Measurements from ENCODE around the gene CIAO3.

Gene CIAO3

GRCh38 chr16:740764-741505 lies at the start of gene CIAO3:
Gene CIAO3, minus strand, starts transcription at chr16:740997. Its CDS starts 12 bp downstream, at chr16:740985.
- peak; percentile 60 for DNase-seq (ENCODE audit: low read depth, low spot score)

- DNase-seq (ENCODE audit: low read depth, low spot score): no peak
Observed at GRCh38 chr16:790086-790485, 49.3 kb upstream of the CIAO3 start.

GRCh38 chr16:789191-789850 lies 48.5 kb upstream of the CIAO3 start:
- DNase-seq (ENCODE audit: low read depth, low spot score): no peak

DNA sequence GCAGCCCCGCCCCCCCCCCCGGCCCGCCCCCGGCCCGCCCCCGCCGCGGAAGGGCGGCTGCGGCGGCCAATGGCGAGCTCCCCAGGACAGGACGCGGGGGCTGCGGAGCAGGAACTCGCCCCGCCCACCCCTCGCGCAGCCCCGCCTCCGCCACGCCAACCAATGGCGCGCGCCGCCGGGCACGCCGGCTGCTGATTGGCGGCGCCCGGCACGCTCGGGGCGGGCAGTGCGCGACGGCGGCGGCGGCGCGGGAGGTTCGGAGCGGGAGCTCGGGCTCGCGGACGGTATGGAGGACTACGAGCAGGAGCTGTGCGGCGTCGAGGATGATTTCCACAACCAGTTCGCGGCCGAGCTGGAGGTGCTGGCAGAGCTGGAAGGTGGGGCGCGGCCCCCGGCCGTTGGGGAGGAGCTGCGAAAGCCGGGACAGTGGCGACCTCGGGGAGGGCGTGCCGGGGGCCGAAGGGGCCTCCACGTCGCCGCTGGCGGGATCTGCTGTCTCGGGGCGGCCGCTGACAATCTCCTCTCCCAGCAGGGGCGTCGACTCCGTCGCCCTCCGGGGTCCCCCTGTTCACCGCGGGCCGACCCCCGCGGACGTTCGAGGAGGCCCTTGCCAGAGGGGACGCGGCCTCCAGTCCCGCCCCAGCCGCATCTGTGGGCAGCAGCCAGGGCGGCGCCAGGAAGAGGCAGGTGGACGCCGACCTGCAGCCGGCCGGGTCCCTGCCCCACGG lies 47.8 kb upstream of the CIAO3 start, which contains the start of gene CHTF18:
CHTF18 (plus strand) TSS at position 222 of the 728 bp plus-strand sequence; CDS start at position 287, 65 bp downstream.
- peak; percentile 54 for DNase-seq (ENCODE audit: low read depth, low spot score)

DNA sequence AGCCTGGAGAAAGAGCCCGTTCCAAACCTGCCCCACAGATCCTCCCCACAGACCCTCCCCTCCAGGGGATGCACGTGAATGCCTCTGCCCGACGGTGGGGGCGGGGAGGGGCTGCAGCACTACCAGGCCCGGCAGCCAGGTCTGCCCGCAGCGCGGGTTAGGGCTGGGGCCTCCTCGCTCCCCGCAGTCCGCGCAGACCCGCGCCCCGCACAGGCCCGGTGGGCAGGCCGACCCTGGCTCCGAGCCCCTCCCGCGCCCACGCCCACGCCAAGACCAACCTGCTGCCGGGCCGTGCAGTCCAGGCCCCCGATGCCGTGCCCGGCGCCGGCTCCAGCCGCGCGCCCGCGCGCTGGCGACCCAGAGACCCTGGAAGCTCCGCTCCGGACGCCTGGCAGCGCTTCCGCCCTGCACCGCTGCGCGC lies 47.2 kb upstream of the CIAO3 start, which contains the start of gene RPUSD1:
RPUSD1 (minus strand) TSS at position 404 of the 421 bp plus-strand sequence. CDS start 644 bp downstream, outside the sequence.
- DNase-seq (ENCODE audit: low read depth, low spot score): no peak

GRCh38 chr16:787321-787966 lies 46.6 kb upstream of the CIAO3 start:
- no peak for DNase-seq (ENCODE audit: low read depth, low spot score)

GRCh38 chr16:785563-786535 lies 45.1 kb upstream of the CIAO3 start:
- no peak for DNase-seq (ENCODE audit: low read depth, low spot score)

DNA sequence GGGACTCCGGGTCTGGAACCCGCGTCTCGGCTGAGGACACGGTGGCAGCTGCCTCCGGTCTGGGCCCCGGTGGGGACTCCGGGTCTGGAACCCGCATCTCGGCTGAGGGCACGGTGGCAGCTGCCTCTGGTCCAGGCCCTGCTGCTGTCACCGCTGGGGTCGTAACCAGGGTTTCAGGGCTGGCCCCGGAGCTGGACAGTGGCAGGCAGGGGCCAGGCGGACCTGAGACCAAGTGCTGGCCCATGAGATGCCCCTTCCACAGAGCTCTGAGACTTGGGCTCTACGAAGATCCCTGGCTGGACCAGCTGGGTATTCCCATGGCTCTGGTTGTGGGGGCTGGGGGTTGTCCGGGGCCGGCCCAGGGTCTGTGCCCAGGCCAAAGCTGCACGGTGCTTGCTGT lies 43.6 kb upstream of the CIAO3 start:
- no peak for DNase-seq (ENCODE audit: low read depth, low spot score)

DNA sequence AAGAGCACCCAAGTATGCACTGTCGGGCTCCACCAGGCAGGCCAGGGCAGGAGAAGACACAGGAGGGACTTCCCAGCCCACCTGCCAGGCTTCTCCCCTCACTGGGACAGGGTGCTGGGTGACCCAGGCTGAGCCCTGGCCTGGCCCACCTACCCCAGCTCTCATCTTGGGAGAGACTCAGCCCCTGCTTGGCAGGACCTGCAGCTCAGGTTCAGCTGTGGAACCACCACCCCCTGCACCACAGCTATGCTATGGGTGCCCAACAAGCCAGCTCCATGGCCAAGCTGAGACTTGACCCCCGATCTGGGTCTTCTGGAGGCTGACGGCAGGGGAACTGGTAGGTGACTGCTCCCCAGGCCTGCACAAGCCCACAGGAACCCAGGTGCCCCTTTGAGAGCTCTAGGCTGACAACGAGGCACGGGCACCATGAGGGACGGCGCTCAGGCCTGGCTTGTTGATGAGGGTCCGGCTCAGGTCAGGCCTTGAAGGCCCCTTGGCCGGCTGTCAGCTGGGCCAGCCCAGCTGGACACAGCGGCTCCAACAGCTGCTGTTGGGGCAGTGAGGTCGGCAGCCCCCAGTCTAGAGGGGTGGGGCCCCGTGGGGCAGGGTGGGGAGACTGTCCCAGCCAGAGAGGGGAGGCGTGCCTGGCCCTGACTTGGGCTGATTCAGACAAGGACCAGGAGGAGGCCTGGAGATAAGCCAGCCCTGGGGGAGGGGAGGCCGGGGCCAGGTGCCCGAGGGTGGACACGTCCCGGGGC lies 42.8 kb upstream of the CIAO3 start:
- DNase-seq (ENCODE audit: low read depth, low spot score): no peak

- DNase-seq (ENCODE audit: low read depth, low spot score): no peak
Observed at GRCh38 chr16:782766-783403, 42.1 kb upstream of the CIAO3 start.

DNA sequence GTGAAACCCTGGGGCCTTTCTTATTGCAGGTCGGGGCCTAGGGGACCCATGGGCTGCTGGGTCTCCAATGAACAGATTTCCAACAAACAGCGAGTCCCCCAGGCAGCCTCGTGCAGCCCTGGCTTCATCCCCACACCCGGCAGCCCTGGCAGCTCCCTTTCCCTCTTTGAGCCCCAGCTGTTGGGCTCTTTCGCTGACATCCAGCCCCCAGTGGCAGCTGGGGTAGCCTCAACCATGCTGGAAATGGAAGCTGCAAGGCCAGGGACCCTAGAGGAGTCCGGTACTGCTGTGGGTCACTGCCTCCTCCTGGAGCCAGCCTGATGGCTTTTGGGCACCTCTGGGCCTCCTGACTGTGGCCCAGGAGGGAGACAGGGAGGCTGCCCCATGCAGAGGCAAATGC lies 41.5 kb upstream of the CIAO3 start:
- no peak for DNase-seq (ENCODE audit: low read depth, low spot score)

GRCh38 chr16:781346-782010 lies 40.7 kb upstream of the CIAO3 start:
- no peak for DNase-seq (ENCODE audit: low read depth, low spot score)

DNA sequence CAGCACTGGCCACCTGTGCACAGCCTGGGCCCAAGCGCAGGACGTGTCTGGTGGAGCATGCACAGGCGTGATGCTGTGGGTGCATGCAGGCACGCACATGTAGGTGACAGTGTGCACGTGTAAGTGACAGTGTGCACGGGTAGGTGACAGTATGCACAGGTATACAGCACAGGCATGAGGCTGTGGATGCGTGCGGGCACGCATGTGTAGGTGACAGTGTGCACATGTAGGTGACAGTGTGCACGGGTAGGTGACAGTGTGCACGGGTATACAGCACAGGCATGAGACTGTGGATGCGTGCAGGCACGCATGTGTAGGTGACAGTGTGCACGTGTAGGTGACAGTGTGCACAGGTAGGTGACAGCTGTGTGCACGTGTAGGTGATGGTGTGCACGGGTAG lies 39.5 kb upstream of the CIAO3 start:
- DNase-seq (ENCODE audit: low read depth, low spot score): no peak

DNA sequence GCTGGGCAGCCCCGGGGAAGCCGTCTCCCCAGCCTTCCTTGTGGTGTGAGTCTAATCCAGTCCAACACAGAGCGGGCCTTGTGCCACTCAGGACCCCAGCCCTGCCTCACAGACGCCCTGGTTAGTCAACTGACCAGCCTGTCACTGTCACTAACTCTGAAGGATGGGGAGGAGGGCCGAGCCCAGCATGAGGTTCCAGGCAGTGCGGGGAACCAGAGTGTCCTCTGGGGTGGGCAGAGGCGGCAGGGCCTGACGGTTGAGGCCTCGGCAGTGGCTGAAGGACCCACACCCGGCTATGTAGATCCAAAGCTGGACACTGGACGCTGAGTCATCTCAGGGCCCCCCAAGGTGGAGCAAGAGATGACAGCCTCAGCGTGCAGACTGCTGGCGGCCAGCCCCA lies 38.8 kb upstream of the CIAO3 start:
- no peak for DNase-seq (ENCODE audit: low read depth, low spot score)

DNA sequence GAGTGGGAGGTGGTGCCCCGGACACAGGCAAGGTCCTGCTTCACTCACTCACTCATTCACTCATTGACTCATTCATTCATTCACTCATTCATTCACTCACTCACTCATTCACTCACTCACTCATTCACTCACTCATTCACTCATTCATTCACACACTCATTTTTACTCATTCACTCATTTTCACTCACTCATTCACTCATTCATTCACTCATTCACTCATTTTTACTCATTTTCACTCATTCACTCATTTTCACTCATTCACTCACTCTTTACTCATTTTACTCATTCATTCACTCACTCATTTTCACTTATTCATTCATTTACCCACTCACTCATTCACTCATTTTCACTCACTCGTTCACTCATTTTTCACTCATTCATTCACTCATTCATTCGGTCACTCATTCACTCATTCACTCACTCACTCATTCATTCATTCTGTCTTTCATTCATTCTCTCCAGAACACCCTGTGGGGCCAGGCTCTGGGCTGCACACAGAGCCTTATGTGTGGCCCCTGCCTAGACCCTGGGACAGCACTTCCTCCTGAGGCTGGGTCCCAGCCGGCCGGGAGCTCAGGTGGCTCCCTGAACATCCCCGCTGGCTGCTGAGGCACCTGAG lies 38.2 kb upstream of the CIAO3 start:
- DNase-seq (ENCODE audit: low read depth, low spot score): no peak

DNA sequence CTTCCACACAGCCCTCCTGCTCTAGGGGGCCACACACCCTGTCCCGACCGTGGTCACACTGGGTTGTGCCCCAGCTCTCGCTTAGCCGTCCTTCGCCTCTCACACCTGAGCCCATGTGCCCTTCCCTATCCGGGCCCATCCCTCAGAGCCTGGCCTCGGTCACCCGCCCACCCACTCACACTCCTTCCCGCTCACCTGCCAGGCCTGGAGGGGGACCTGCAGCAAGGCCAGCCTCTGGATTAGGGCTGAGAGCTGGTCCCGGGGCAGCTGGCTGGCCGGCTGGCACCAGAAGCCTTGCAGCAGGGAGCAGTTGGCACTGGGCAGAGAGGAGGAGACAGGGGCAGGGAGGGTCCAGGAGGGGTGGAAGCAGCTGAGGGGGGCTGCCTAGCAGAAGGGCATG lies 37.6 kb upstream of the CIAO3 start:
- DNase-seq (ENCODE audit: low read depth, low spot score): no peak

GRCh38 chr16:777826-778225 lies 37.0 kb upstream of the CIAO3 start:
- no peak for DNase-seq (ENCODE audit: low read depth, low spot score)

GRCh38 chr16:776824-777223 lies 36.0 kb upstream of the CIAO3 start:
- no peak for DNase-seq (ENCODE audit: low read depth, low spot score)
